Stimulated activated CD8-positive, alpha-beta memory T cell treated with anti-CD3 and anti-CD28 coated beads, Interleukin-2, amount 100 ng/mL, for 48 hours (primary cell): ENCODE measurements around the gene CCHCR1.
"Not testable (repeated sequence)": the region's sequence is repeated elsewhere in the genome, so short reads cannot be mapped to it uniquely, and the experiment has no call there.

ENCODE experiments used
- DNase-seq, 2 donors: peaks; one replicate each; pipeline ENCODE4 v3.0.0-alpha.2; 2020; ENCODE audit warnings: low read depth in 2 of 2

Gene CCHCR1

DNA sequence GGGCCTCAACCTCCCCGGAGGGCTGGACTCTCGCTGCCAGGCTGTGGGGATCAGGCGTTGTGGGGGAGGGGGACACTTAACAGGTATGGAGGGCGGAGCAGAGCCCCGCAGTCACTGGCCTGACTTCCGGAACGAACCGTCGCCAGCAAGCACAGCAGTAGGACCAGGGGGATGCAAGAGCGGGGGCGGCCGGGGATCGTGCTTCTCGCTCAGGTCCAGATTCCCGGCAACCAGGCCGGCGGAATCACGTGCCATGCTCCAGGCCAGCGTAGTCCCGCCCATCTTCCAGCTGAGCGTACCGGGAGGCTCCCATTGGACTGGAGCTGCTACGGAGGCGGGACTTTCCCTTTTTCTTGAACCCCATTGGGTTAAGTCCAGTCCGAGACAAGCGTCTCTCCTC lies 22.9 kb upstream of the CCHCR1 start:
- DNase-seq: peak in 1 of 2 donors; percentile 39

DNA sequence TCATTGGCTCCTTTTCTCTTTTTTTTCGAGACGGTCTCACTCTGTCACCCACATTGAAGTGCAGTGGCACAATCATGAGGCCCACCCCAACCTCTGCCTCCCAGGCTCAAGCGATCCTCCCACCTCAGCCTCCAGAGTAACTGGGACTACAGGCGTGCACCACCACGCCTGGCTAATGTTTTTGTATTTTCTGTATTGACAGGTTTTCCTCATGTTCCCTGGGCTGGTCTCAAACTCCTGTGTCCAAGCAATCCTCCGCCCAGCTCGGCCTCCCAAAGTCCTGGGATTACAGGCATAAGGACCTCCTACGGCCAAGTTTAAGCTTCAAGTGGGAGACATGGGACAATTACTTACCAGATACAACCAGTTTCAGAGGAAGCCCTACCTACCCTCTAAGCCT lies 22.3 kb upstream of the CCHCR1 start:
- DNase-seq: no peak

DNA sequence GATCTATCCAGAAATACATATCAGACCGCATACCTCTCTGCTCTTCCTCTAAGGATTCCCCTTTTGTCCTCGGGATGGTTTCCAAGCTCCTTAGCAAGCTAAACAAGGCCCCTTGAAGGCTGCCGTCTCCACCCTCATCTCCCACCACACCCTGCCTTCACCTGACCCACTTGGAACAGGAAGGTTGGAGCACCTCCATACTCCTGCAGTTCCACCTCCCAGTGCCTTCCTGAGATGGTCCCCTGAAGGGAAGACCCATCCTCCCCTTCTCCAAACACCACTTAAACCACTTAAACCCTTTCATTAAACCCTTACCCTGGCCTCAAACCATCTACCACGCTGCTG lies 21.4 kb upstream of the CCHCR1 start:
- no peak for DNase-seq

DNA sequence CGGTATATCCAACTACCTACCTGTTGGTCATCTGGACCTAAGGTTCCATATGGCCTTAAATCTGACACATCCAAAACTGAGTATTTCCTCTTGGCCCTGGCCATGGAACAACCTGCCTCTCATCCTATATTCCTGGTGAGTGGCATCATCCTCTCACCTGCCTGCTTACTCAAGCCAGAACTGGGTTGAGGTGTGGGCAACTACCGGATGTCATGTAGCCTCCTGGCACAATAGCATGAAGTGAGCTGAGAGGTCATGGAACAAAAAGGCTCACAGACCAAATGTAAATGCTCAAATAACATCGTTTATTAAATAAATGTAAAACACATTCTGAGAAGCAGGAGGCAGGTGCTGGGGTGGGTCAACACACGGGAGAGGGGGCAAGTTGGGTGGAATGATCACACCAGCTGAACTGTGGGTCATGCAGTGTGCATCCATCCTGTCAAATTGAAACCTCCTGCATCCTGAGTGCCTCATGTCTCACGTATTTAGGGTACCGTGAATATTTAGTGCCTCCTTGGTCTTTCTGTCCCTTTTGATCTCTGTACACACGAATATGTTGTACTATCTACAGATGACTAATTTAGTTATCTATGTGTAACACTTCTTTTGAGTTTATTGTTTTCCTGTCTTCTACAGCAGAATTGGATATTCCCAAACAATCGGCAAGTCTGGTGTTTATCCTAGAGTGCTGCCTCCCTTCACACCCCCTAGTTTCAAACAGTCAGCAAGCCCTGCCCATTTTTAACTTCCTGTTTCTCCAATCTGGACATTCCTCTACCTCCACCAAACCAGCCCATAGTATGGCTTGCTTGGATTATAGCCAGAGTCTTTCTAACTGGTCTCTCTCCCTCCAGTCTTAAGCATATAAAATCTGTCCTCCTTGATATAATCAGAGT lies 20.8 kb upstream of the CCHCR1 start:
- DNase-seq: no peak

DNA sequence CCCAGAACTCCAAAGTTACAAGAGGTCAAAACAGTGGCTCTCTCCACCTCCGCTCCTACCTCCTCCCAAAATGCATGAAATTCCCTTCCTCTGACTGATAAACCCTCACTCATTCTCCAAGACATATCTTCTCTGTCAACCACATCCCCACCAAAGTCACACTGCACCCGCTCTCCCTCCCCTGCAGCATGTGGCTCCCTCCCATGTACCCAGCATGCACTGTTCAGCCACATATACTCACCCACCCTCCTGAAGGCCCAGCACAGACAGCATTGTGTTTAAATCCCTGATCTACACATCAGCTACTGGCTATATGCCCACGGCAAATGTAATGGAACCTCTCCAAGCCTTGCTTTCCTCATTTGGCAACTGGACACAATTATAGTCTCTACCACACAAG lies 18.4 kb upstream of the CCHCR1 start:
- no peak for DNase-seq

DNA sequence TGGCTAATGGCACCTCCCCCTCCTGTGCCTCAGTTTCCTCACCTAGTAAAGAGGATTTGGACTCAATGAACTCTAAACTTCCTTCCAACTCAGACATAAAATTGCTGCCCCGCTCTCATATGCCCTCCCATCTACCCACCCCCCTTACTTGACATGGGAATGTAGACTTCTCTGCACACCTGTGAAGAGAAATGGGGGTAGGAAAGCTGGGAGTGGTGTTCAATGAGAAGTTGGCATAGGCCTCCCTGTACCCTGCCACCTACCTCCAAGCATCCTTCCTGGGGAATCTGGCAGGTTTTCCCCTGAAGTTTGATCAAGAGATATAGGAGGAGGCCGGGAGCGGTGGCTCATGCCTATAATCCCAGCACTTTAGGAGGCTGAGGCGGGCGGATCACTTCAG lies 16.8 kb upstream of the CCHCR1 start:
- DNase-seq: no peak

DNA sequence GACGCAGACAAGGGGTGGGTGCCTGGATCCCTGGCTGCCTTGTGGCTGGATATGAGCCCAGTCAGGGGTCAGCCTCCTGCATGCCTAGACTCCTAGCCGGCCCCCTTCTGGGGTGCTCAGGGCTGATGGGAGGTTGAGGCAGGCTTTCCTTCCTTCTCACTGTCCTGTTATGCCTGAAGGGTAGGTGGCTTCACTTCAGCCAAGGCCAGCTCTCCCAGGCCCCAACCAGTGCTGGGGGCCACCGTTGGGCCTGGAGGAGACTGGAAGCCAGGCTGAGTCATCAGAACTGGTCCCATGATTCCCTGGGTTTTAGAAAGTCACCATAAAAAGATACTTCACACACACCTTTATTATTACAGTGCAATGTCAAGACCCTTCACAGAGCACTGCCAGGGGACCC lies 15.8 kb upstream of the CCHCR1 start:
- no peak for DNase-seq

DNA sequence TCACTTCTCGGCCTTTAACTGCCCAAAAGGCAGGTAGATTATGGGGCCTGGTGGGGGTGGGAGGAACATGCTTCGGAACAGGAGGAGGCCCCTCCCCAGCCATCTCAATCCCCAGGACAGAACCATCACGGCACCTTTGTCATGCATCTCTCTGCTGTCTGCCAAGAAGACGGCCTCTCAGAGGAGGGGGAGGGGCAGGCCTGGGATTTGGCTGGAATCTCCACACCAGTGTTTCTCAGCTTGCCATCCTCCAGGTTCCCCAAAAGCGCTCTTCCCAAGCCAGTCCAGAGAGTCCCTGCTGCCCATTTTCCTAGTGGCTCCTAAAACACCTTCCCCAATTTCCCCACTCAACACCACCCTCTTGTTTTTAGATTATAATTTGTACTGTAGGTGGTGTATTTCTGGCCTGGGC lies 15.4 kb upstream of the CCHCR1 start:
- no peak for DNase-seq

DNA sequence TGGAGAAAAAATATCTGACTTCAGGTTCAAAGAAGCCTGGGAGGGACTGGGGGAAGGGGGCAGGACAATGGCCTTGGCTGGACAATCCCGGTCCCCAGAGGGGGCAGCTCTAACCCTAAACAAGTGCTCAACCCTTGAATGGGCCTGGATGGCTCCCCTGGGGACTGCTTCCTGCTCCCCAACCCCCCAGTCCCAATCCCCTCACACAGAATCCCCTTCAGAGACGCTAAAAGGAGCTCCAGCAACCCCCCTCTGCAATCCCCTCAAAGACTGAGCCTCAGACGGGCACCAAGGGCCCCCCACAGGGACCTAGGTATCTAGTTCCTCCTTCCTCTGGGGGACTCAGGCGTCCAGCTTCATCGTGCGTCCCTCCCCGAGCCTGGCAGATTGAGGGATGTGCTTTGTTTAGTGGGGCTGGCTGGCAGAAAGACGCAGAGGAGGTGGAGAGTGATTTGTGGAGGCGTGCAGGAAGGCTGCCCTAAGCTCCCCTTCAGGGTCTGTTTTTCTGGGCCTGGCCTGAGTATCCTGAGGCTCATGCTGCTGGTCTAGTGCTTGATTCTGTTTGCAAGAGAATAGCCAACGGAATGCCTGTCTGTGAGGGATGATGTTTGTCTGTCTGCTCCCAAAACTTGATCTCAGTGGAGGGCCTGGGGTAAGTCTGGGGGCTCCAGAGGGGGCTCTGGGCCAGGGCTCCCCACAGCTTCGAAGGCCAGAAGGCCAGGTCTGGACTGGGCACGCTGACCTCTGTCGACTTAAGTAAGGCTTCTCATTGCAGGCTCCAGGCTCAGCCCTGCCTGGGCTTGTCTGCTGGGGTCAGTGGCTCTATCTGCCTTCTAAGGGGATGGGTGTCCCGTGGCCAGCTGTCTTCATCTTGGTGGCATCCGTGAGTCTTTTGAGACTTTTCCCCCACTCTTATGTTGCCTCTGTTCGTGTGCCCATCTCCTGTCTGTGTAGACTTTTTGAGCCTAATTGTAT lies 14.6 kb upstream of the CCHCR1 start:
- DNase-seq: no peak

DNA sequence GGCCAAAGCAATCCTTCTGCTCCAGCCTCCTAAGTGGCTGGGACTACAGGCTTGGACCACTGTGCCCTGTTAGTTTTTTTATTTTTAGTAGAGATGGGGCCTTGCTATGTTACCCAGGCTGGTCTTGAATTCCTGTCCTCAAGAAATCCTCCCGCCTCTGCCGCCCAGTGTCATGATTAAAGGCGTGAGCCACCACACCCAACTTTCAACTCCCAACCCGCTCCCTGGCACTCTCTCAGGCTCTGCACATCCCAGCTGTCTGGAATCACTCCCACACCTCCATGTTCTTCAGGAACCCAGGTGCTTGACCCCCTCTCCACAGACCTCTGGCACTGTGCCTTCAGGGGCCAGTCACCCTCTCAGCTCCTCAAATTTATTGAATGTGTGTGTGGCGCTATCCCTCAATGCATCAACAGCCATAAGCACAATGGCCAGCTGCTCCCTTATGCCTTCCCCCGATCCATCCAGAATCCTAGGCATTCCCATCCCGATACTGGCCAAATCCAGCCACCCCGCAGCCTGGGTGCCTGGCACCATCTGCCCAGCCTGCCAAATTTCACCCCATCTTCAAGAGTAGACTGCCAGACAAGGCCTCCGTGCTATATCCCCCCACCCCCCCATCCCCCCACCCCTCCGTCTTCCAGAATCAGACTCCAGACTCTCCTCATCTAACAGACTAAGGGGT lies 13.5 kb upstream of the CCHCR1 start:
- no peak for DNase-seq

DNA sequence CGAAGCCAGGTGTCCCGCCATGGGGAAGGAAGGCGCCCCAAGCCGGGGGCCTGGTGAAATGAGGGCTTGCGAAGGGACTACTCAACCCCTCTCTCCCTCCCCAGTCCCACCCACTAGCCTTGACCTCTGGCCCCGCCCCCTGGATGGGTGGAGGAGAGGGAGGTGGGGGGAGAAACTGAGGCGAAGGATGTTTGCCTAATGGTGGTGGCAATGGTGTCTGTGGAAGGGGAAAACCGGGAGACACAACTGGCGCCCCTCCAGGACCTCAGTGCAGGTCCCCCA lies 12.9 kb upstream of the CCHCR1 start, which contains the start of gene POU5F1:
Gene POU5F1, minus strand, starts transcription at position 83 of the 282 bp plus-strand sequence. Its CDS starts 62 bp downstream, at position 21.
- no peak for DNase-seq

DNA sequence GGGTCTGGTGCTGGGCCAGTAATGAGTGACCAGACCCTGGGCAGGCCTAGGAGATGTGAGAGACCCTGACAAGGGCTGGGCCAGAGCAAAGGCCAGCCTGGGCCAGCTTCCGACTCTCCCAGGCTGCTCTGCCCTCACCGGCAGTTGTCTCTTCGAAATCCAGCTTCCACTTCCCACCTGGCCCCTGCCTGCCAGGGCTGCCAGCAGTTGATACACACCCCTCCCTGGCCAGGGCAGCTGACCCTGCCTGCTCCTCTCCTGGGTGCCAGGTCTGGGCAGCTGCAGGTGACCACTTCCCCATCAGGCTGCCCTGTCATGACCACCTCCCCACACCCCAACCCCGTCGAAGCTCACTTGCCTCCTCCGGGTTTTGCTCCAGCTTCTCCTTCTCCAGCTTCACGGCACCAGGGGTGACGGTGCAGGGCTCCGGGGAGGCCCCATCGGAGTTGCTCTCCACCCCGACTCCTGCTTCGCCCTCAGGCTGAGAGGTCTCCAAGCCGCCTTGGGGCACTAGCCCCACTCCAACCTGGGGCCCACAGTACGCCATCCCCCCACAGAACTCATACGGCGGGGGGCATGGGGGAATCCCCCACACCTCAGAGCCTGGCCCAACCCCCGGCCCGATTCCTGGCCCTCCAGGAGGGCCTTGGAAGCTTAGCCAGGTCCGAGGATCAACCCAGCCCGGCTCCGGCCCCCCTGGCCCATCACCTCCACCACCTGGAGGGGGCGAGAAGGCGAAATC lies 12.4 kb upstream of the CCHCR1 start:
- not testable (repeated sequence) for DNase-seq

DNA sequence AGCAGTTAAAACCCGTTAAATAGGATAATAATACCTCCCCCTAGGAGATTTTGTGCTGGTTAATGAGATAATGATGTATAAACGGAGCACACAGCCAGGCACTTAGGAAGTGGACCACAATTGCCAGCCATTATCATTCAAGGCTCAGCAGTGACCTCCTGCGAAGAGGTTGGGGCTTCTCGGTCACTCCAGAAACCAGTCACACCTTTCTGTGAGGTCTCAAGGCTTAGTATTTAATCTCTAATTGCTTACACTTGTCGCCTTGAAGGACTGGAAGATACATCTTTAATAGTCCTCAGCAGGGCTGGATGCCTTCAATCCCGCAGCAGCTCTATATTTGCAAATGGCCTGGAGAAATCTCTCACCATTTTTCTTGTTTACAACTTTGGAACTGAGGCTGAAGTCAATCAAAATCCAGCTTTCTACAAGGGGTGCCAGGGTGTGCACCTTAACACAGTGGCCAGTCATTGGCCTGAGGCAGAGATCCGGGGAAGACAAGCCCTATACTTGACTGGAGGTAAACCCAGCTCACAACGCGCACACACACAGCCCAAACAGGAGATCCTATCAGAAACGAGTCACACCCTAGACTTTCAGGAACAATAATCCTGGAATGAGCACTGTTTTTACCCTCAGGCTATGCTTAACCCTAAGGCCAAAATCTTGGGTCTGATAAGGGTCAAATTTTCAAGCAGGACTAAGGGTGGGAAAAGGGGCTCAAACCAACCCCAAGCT lies 11.7 kb upstream of the CCHCR1 start:
- no peak for DNase-seq

DNA sequence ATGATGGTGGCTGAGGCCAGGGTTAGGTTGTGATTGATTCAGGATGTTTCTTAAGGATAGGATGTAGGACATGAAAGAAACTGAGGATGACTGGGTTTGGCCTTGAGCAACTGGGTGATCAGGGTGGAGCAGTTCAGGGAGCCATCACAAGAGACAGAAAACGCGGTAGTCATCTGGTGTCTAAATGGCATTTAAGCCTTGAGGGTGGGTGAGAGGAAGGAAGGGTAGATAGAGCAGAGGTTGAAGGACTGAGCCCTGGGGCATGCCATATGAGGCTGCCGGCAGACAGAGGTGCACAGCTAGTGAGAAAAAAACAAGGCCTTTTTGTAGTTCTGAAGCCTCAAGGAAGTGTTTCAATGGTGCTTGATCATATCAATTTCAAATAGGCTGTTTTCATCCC lies 11.0 kb upstream of the CCHCR1 start:
- DNase-seq: no peak

DNA sequence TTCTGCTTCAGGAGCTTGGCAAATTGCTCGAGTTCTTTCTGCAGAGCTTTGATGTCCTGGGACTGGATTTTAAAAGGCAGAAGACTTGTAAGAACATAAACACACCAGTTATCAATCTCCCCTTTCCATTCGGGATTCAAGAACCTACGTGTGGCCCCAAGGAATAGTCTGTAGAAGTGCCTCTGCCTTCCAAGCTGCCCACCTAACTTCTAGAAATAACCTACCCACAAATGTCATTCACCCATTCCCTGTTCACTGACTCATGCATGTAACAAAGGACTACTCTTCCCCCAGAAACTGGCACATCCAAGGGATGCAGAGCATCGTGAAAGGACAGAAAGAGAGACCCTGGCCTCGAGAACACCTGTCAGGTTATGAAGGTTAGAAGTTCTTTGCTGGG lies 8.4 kb upstream of the CCHCR1 start:
- DNase-seq: no peak

DNA sequence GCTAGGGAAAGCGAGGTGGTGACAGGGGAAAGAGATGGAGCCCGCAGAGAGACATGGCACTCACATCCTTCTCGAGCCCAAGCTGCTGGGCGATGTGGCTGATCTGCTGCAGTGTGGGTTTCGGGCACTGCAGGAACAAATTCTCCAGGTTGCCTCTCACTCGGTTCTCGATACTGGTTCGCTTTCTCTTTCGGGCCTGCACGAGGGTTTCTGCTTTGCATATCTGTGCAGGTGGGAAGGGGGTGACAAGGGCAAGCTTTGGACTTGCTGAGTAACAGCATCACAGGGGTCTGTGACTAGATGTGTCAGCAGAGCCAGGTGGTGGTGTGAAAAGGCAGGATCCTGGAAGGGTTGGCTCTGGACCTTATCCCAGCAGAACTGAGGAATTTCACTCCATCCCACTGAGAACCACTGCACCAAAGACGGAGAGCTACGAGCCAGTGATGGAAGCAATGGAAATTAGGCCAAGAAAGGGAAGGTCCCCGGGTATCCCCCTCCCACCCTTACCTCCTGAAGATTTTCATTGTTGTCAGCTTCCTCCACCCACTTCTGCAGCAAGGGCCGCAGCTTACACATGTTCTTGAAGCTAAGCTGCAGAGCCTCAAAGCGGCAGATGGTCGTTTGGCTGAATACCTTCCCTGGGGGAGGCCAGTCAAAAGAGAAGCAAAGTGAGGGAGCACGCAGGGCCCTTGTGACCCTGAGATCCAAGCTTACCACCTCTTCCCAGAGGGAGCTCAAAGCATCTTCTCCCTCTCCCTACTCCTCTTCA lies 7.6 kb upstream of the CCHCR1 start:
- not testable (repeated sequence) for DNase-seq

DNA sequence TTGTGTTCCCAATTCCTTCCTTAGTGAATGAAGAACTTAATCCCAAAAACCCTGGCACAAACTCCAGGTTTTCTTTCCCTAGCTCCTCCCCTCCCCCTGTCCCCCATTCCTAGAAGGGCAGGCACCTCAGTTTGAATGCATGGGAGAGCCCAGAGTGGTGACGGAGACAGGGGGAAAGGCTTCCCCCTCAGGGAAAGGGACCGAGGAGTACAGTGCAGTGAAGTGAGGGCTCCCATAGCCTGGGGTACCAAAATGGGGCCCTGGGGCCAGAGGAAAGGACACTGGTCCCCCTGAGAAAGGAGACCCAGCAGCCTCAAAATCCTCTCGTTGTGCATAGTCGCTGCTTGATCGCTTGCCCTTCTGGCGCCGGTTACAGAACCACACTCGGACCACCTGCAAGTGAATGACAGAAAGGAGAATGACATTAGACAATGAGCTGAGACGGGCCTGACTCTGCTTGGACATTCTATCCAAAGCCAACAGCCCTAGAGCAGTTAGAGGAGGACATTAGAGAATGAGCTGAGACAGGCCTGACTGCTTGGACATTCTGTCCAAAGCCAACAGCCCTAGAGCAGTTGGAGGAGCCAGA lies 7.0 kb upstream of the CCHCR1 start:
- DNase-seq: not testable (repeated sequence)

DNA sequence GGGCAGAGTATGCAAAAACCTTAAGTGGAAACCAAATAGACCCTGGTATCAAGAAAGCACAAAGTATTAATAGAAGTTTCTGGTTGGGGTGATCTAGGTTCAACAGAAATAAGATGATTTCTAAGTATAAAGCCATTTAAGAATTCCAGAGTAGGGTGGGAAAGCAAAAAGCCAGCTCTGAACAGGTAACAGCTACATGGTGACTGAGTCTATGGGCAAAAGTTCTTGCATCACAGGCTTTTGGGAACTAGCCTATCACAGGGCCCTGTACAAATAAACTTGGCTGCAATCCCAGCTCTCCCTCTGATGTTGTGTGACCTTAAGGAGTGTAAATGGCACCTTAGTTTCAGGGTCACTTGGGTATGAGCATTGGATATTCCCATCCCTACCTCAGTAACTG lies 6.3 kb upstream of the CCHCR1 start:
- no peak for DNase-seq

DNA sequence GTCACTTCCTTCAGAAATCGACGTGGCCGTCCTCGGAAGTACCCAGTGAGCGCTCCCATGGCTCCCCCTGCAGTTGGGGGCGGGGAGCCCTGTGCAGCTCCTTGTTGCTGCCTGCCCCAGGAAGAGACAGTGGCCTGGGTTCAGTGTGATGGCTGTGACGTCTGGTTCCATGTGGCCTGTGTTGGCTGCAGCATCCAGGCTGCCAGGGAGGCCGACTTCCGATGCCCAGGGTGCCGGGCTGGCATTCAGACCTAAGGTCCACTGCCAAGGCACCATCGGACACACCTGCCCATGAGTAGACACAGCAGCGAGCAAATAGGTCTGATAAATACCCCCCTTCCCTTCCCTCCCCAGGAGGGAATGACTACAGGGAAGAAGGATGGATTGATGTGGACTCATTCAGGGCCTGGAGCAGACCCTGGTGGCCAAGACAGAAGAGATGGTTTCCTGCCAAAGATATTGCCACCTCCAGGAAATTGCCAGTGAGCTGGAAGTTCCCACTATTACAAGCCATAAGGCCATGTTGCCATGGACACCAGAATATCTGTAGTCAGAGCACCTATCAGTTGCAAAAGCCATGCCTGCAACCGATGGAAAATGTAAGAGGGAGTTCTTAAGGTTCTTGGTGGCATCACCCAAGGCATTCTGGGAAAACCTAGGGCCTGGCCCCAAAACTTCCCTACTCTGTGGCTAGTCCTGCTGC lies 5.0 kb upstream of the CCHCR1 start:
- no peak for DNase-seq
